ENCODE data around the gene OR51I2. TPM values are rescaled to one million over a fixed set of nuclear protein-coding genes. Genes with fewer than 3 reads are reported as not detected.
A peak's percentile ranks its signal among the peaks of the same experiment; 100 is the strongest.

OR51I2 gene
- total RNA-seq, 1 experiment from 2014 or later: not detected

DNA sequence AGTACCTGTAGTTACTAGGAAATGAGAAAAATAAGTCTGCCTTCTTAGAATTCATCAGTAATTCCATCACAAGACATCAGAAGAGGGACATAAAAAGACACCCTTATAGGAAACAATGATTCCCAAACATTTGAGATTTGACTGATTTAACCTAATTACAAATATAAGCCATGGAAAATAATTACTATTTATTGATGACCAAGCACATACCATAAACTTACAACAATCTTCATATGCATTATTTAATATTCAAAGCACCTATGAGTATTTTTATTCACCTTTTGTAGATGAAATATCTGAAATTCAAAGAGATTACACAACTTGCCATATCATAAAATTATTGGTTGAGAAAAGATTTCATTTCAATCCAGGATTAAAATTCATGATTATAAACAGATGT, 24.8 kb downstream of the OR51I2 start:
- intact Hi-C loops (cut with micrococcal nuclease): no loop called here
- TF ChIP-seq EZH2phosphoT487 (IDR thresholded peaks at IDR 0.05; ENCODE audit: borderline replicate concordance) (no peak), SRF (IDR thresholded peaks at IDR 0.05; ENCODE audit: low read depth) (no peak), FOSL1 (IDR thresholded peaks at IDR 0.05; ENCODE audit: low read depth) (no peak), ELF1 (IDR thresholded peaks at IDR 0.05; ENCODE audit: borderline replicate concordance, low read depth) (no peak), RAD21 (IDR thresholded peaks at IDR 0.05; ENCODE audit: low read depth) (no peak), EGR1 (IDR thresholded peaks at IDR 0.05; ENCODE audit: low read depth) (no peak), ZFX (IDR thresholded peaks at IDR 0.05) (no peak)
- no peaks in the 10 kb centered on the region for H3K27me3 ChIP-seq (ENCODE audit: insufficient read depth, low read length)

DNA sequence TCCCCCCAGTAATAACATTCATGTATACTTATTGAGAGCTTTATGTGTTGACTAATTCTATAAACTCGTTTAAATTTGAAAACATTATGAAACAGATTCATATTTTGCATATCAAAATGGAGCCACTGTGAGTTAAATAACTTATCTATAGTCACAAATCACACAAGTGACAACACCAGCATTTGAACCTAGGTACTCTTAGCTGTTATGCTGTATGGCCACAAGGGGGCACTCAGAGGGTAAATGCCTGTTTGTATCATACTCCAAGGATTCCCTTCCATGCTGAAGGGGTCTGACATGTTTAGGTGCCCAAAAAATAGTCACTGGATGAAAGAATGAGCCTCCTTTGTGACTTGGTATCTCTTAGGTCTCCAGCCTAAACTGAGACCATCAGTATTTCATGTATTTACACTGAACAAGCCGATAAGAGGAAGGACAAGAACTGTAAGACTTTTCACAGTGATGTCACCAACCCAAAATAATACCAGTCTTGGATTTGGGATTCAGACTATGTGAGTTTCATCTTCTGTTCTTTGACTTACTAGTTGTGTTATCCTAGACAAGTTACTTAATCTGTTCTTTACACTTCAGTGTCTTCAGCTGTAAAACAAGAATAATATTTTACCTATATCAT, 27.2 kb downstream of the OR51I2 start:
- Histone ChIP-seq H3K27ac (ENCODE audit: low read depth, low read length) (no peak overlapping the region), H2AFZ (ENCODE audit: low read depth, low read length, poor library complexity, severe bottlenecking) (no peak overlapping the region), H3K9ac (ENCODE audit: low read length) (no peak overlapping the region), H4K20me1 (ENCODE audit: insufficient read depth) (peaks cover 47% of the 10 kb centered on the region), H3K4me3 (replicated peaks in 1 of 2; ENCODE audit: low read depth in 1 of 2, low read length in 2 of 2) (no peak overlapping the region), H3K9me2 (ENCODE audit: insufficient read depth) (no peaks in the 10 kb centered on the region), H3K4me1 (ENCODE audit: control insufficient read depth in 1 of 2, insufficient read depth in 2 of 2, low read length in 2 of 2) (peaks cover 0 to 33% of the 10 kb centered on the region in 2 experiments; a peak in 2 of 4 replicates), H3K4me2 (ENCODE audit: low read length) (no peak overlapping the region), H3K9me3 (ENCODE audit: control insufficient read depth in 1 of 2, insufficient read depth in 1 of 2, low read depth in 1 of 2, low read length in 2 of 2) (no peaks in the 10 kb centered on the region), H3K27me3 (ENCODE audit: insufficient read depth, low read length) (no peaks in the 10 kb centered on the region), H3K79me2 (ENCODE audit: insufficient read depth, low read length) (peaks cover 62% of the 10 kb centered on the region), H3K36me3 (ENCODE audit: control insufficient read depth in 1 of 2, insufficient read depth in 2 of 2, low read length in 2 of 2) (peaks cover 0 to 54% of the 10 kb centered on the region in 2 experiments; a peak in 2 of 4 replicates)
- RAD21 ChIA-PET (ENCODE audit: low non-redundant PET in 1 of 2, low total read pairs in 2 of 2, uncharacterized antibody in 2 of 2, unreplicated experiment in 2 of 2): no interaction called here
- intact Hi-C loops (cut with micrococcal nuclease): loop anchor here (1.0 to 5.0 kb wide), 2 partner anchors 76 to 332 kb away; partner anchors contain the start of gene OR52N2
- CTCF ChIA-PET: interaction anchor here (0.5 to 2.2 kb wide), 6 partner anchors 9 to 877 kb away, joined by 3 to 11 read pairs (median 6); no protein-coding TSS in a partner anchor
- no TSS peak for BruUV-seq (replicated peaks)
- peak; percentile 38 for DNase-seq (ENCODE audit: low read depth, low spot score)
- TF ChIP-seq JUND (IDR thresholded peaks at IDR 0.05) (no peak), TCF7L2 (IDR thresholded peaks at IDR 0.05; ENCODE audit: borderline replicate concordance, extremely low read depth, insufficient read depth, insufficient read length) (no peak), POLR2AphosphoS5 (IDR thresholded peaks at IDR 0.05; ENCODE audit: low read depth, low read length) (no peak), RAD21 (IDR thresholded peaks at IDR 0.05; ENCODE audit: low read depth) (peak; percentile 38), EZH2 (IDR thresholded peaks at IDR 0.05) (no peak), CBX3 (IDR thresholded peaks at IDR 0.05; ENCODE audit: low read depth) (no peak), FOSL1 (IDR thresholded peaks at IDR 0.05; ENCODE audit: low read depth) (no peak)
- TF ChIP-seq, protein P1, sequence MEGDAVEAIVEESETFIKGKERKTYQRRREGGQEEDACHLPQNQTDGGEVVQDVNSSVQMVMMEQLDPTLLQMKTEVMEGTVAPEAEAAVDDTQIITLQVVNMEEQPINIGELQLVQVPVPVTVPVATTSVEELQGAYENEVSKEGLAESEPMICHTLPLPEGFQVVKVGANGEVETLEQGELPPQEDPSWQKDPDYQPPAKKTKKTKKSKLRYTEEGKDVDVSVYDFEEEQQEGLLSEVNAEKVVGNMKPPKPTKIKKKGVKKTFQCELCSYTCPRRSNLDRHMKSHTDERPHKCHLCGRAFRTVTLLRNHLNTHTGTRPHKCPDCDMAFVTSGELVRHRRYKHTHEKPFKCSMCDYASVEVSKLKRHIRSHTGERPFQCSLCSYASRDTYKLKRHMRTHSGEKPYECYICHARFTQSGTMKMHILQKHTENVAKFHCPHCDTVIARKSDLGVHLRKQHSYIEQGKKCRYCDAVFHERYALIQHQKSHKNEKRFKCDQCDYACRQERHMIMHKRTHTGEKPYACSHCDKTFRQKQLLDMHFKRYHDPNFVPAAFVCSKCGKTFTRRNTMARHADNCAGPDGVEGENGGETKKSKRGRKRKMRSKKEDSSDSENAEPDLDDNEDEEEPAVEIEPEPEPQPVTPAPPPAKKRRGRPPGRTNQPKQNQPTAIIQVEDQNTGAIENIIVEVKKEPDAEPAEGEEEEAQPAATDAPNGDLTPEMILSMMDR (IDR thresholded peaks at IDR 0.05 in 2 of 3, conservative IDR thresholded peaks at IDR 0.05 in 1 of 3; ENCODE audit: borderline replicate concordance in 1 of 3, insufficient read depth in 1 of 3, low read depth in 2 of 3, low read length in 2 of 3): peak; percentile 52 to 89 (median 82); a peak in 5 of 6 replicates
- ATAC-seq: peak; percentile 88
- POLR2A ChIA-PET: interaction anchor here (1.3 to 1.8 kb wide), 2 partner anchors 28 to 29 kb away, joined by 4 to 5 read pairs; no protein-coding TSS in a partner anchor

More for the DNA sequence above, 24.8 kb downstream of the OR51I2 start:
- Histone ChIP-seq H3K9me3 (ENCODE audit: control insufficient read depth in 1 of 2, insufficient read depth in 1 of 2, low read depth in 1 of 2, low read length in 2 of 2) (no peaks in the 10 kb centered on the region), H3K4me2 (ENCODE audit: low read length) (no peak overlapping the region), H3K27ac (ENCODE audit: low read depth, low read length) (no peak overlapping the region), H4K20me1 (ENCODE audit: insufficient read depth) (peaks cover 66% of the 10 kb centered on the region), H3K4me1 (ENCODE audit: control insufficient read depth in 1 of 2, insufficient read depth in 2 of 2, low read length in 2 of 2) (peaks cover 0 to 42% of the 10 kb centered on the region in 2 experiments; a peak in 2 of 4 replicates), H3K9me2 (ENCODE audit: insufficient read depth) (no peaks in the 10 kb centered on the region), H2AFZ (ENCODE audit: low read depth, low read length, poor library complexity, severe bottlenecking) (no peak overlapping the region), H3K9ac (ENCODE audit: low read length) (no peak overlapping the region), H3K36me3 (ENCODE audit: control insufficient read depth in 1 of 2, insufficient read depth in 2 of 2, low read length in 2 of 2) (peaks cover 0 to 78% of the 10 kb centered on the region in 2 experiments; a peak in 2 of 4 replicates), H3K4me3 (replicated peaks in 1 of 2; ENCODE audit: low read depth in 1 of 2, low read length in 2 of 2) (no peak overlapping the region), H3K79me2 (ENCODE audit: insufficient read depth, low read length) (peaks cover 86% of the 10 kb centered on the region)
- CTCF ChIA-PET: no interaction called here
- ATAC-seq (no peak), DNase-seq (ENCODE audit: low read depth, low spot score) (no peak)
- no TSS peak for BruUV-seq (replicated peaks)
- RAD21 ChIA-PET (ENCODE audit: low non-redundant PET in 1 of 2, low total read pairs in 2 of 2, uncharacterized antibody in 2 of 2, unreplicated experiment in 2 of 2): no interaction called here
- POLR2A ChIA-PET: no interaction called here

All from HCT116 (cell line).